Measurements from ENCODE around the gene ZNF358. TPM values are rescaled to one million over a fixed set of nuclear protein-coding genes. Genes with fewer than 3 reads are reported as not detected.
"Not testable (repeated sequence)": the region's sequence is repeated elsewhere in the genome, so short reads cannot be mapped to it uniquely, and the experiment has no call there.

The ZNF358 gene
- total and polyA plus RNA-seq, 3 donors from 2014 or later: 21.0 to 35.9 (median 28.7) TPM

DNA sequence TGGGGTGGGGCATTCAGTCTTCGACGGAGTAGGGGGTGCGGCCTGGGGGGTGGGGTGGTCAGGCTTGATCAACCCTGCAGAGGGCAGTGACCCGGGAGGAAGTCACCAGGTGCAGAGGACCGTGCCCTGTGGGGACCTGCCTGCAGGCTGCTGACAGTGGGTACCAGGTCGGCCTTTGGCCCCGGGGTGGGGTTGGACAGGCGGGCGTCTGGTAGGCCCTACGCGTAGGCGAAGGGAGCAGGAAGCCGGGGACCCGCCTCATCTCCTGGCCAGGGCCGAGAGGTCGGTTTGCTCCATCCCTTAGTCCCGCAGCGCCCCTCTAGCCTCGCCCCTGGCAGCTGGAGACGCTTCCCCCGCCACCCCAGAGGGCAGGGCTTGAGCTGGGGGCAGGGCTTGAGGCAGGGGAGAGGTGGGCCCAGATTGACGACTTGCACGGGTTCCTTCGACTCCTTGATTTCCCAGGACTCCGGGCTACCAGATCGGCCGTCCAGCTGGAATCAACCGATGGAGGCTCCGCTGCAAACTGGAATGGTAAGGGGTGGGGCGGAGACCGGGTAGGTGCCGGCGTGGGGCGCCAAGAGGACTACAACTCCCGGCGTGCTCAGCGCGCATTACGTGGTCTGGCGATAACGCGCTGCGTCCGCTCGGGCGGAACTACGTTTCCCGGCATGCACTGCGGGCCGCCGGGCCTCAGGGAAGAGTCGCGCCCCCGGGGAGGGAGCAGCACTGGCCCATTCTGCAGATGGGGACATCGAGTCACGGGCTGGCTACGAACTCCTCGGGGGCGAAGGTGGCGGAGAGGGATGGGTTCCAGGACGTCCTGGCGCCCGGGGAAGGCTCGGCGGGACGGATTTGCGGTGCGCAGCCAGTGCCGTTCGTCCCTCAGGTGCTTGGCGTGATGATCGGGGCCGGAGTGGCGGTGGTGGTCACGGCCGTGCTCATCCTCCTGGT is 19.4 kb downstream of the ZNF358 start, which contains the start of gene PNPLA6:
TSS of gene PNPLA6 (plus strand) at position 671 of the 951 bp plus-strand sequence. CDS start at position 743, 72 bp downstream.
- peak; percentile 40 for TF ChIP-seq POLR2A (IDR thresholded peaks at IDR 0.05)
- TF ChIP-seq, protein P1, sequence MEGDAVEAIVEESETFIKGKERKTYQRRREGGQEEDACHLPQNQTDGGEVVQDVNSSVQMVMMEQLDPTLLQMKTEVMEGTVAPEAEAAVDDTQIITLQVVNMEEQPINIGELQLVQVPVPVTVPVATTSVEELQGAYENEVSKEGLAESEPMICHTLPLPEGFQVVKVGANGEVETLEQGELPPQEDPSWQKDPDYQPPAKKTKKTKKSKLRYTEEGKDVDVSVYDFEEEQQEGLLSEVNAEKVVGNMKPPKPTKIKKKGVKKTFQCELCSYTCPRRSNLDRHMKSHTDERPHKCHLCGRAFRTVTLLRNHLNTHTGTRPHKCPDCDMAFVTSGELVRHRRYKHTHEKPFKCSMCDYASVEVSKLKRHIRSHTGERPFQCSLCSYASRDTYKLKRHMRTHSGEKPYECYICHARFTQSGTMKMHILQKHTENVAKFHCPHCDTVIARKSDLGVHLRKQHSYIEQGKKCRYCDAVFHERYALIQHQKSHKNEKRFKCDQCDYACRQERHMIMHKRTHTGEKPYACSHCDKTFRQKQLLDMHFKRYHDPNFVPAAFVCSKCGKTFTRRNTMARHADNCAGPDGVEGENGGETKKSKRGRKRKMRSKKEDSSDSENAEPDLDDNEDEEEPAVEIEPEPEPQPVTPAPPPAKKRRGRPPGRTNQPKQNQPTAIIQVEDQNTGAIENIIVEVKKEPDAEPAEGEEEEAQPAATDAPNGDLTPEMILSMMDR (IDR thresholded peaks at IDR 0.05): peak in 1 of 3 experiments; percentile 10
- peak; percentile 98 for DNase-seq
- 0% methylated on average over 57 of the region's 76 CpGs; no CpG with 5 or more reads in 1 of the 2 donors for WGBS, 2 donors
- Histone ChIP-seq H3K27ac (peak within 1 kb of the TSS; percentile 92 to 93), H3K4me1 (peaks cover 7% of the 10 kb centered on the region), H3K36me3 (ENCODE audit: low read depth, missing control alignments) (no peaks in the 10 kb centered on the region), H3K9me3 (no peaks in the 10 kb centered on the region), H3K27me3 (no peaks in the 10 kb centered on the region), H3K4me3 (peak within 1 kb of the TSS; percentile 60 to 85)
- intact Hi-C loops (cut with DNase I; ENCODE audit: low total_unique reads): no loop called here

DNA sequence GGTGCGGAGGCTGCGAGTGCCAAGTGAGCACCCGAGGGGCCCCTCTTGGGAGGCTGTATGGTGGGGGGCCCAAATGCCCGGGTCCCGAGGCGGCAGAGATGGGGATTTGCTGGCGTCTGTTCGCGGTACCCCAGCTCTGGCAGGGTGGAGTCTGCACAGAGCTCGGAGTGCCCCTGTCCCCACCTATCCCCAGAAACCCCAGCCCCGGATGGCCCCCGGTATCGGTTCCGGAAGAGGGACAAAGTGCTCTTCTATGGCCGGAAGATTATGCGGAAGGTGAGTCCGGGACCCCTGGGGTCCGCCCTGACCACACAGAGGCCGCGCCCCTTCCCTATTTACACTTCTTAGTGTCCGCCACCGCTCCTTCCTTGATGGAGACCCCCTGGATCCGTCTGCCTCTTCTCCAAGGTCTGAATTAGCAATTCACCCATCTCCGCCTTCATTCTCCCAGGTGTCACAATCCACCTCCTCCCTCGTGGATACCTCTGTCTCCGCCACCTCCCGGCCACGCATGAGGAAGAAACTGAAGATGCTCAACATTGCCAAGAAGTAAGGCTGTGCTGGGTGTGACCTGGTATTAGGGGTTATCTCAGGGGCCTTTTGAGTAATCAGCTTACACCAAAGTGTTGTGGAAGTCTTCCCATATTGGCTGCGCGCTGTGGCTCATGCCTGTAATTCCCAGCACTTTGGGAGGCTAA is 20.2 kb downstream of the ZNF358 start:
- Histone ChIP-seq H3K4me1 (peaks cover 7% of the 10 kb centered on the region), H3K36me3 (ENCODE audit: low read depth, missing control alignments) (no peaks in the 10 kb centered on the region), H3K27me3 (no peaks in the 10 kb centered on the region), H3K9me3 (no peaks in the 10 kb centered on the region), H3K4me3 (peak overlapping the region; percentile 60 to 85), H3K27ac (peak overlapping the region; percentile 26 to 92)
- intact Hi-C loops (cut with DNase I; ENCODE audit: low total_unique reads): no loop called here
- 18 to 38% methylated on average over 14 to 30 of the region's 30 CpGs for WGBS, 2 donors
- TF ChIP-seq POLR2A (IDR thresholded peaks at IDR 0.05): no peak
- DNase-seq: no peak

DNA sequence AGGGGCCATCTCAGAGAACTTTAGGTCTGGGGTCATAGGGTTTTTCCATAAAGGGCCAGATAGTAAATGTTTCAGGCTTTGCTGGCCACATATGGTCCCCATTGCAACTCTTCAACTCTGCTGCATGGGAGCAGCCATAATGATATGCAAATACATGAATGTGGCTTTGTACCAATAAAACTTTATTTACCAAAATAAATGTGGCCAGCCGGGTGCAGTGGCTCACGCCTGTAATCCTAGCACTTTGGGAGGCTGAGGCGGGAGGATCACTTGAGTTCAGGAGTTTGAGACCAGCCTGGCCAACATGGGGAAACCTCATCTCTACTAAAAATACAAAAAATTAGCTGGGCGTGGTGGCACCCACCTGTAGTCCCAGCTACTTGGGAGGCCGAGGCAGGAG is 23.1 kb downstream of the ZNF358 start:
- 90 to 96% methylated on average over 5 of the region's 5 CpGs for WGBS, 2 donors
- H3K9me3 ChIP-seq; H3K27me3 ChIP-seq; intact Hi-C loops (cut with DNase I; ENCODE audit: low total_unique reads); DNase-seq; H3K4me1 ChIP-seq; H3K27ac ChIP-seq; H3K36me3 ChIP-seq (ENCODE audit: low read depth, missing control alignments); H3K4me3 ChIP-seq: not testable (repeated sequence)

DNA sequence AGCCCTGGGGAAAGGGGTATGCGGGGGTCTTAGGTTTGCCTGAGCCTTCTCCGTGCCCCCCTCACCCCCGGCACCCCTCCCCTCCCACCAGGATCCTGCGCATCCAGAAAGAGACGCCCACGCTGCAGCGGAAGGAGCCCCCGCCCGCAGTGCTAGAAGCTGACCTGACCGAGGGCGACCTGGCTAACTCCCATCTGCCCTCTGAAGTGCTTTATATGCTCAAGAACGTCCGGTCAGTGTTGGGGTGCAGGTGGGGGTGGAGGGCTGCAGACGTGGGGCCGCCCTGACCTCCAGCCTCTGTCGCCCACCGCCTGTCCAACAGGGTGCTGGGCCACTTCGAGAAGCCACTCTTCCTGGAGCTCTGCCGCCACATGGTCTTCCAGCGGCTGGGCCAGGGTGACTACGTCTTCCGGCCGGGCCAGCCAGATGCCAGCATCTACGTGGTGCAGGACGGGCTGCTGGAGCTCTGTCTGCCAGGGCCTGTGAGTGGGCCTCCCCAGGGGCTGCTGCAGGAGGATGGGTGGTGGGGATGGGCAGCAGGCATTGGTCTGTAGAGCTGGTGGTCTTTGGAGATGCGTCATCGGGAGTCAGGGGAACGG is 24.0 kb downstream of the ZNF358 start:
- no peaks in the 10 kb centered on the region for H3K36me3 ChIP-seq (ENCODE audit: low read depth, missing control alignments)
- TF ChIP-seq, protein P1 (IDR thresholded peaks at IDR 0.05): no peak
- TF ChIP-seq POLR2A (IDR thresholded peaks at IDR 0.05): no peak
- no peak for DNase-seq
- H3K4me3 ChIP-seq: no peak overlapping the region
- H3K9me3 ChIP-seq: no peaks in the 10 kb centered on the region
- no peak overlapping the region for H3K27ac ChIP-seq
- H3K27me3 ChIP-seq: no peaks in the 10 kb centered on the region
- intact Hi-C loops (cut with DNase I; ENCODE audit: low total_unique reads): no loop called here
- no peaks in the 10 kb centered on the region for H3K4me1 ChIP-seq
- 86 to 97% methylated on average over 6 to 28 of the region's 28 CpGs for WGBS, 2 donors

DNA sequence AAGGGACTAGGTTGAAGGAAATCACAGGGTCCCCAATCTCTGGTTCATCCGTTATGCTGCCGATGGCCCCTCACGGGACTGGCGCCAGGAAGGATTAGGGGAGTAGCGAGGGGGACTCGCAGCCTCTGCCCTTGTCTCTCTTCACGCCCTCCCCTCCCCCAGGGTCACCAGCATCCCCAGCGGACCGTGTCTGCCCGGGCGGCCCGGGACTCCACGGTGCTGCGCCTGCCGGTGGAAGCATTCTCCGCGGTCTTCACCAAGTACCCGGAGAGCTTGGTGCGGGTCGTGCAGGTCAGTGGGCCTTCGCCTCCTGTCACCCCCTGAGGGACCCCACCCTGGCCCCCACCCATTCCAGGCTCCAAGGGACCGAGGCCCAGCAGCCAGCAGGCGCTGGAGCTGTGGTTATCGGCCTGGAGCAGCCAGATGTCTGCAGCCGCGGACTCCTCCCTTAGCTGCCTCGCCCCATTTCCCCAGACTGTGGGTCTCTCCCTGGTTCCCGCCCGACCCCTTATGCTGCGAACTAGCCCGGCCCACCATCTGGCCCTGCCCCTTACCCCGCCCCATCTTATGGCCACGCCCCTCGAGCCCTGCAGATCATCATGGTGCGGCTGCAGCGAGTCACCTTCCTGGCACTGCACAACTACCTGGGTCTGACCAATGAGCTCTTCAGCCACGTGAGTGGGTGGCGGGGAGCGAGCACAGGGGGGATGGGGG is 25.0 kb downstream of the ZNF358 start:
- intact Hi-C loops (cut with DNase I; ENCODE audit: low total_unique reads): no loop called here
- DNase-seq: no peak
- WGBS, 2 donors: 69% methylated on average over 39 of the region's 39 CpGs; no CpG with 5 or more reads in 1 of the 2 donors
- Histone ChIP-seq H3K36me3 (ENCODE audit: low read depth, missing control alignments) (no peaks in the 10 kb centered on the region), H3K9me3 (no peaks in the 10 kb centered on the region), H3K27me3 (no peaks in the 10 kb centered on the region), H3K27ac (no peak overlapping the region), H3K4me1 (no peaks in the 10 kb centered on the region), H3K4me3 (no peak overlapping the region)
- TF ChIP-seq, protein P1 (IDR thresholded peaks at IDR 0.05): no peak

Data from testis (tissue), 3 donors.